HS-27A (cell line): Measurements from ENCODE around the gene DDX31.
"Not testable (repeated sequence)": the region's sequence is repeated elsewhere in the genome, so short reads cannot be mapped to it uniquely, and the experiment has no call there.

Source experiments
- DNase-seq: peaks from one replicate; pipeline ENCODE4 v3.0.0-alpha.2; 2012; ENCODE audit warnings: low read depth, missing footprints

DDX31 gene

GRCh38 chr9:132577119-132577518 is 92.7 kb downstream of the DDX31 start:
- no peak for DNase-seq

- DNase-seq: no peak
Observed at GRCh38 chr9:132575811-132576210, 94.0 kb downstream of the DDX31 start.

- DNase-seq: peak; percentile 15
Observed at GRCh38 chr9:132575005-132575609, 94.7 kb downstream of the DDX31 start.

- DNase-seq: no peak
Observed at GRCh38 chr9:132572921-132573320, 96.9 kb downstream of the DDX31 start.

GRCh38 chr9:132571806-132572600 is 97.8 kb downstream of the DDX31 start:
- no peak for DNase-seq

- not testable (repeated sequence) for DNase-seq
Observed at GRCh38 chr9:132568787-132569186, 101.0 kb downstream of the DDX31 start.

- DNase-seq: no peak
Observed at GRCh38 chr9:132564526-132564925, 105.3 kb downstream of the DDX31 start.

GRCh38 chr9:132562306-132562573 is 107.5 kb downstream of the DDX31 start:
- DNase-seq: no peak

- no peak for DNase-seq
Observed at GRCh38 chr9:132560616-132561202, 109.1 kb downstream of the DDX31 start.

- no peak for DNase-seq
Observed at GRCh38 chr9:132559711-132560110, 110.1 kb downstream of the DDX31 start.

GRCh38 chr9:132557159-132557558 is 112.6 kb downstream of the DDX31 start:
- no peak for DNase-seq

GRCh38 chr9:132556714-132557113 is 113.1 kb downstream of the DDX31 start:
- no peak for DNase-seq

GRCh38 chr9:132556235-132556634 is 113.5 kb downstream of the DDX31 start:
- no peak for DNase-seq

GRCh38 chr9:132555528-132555927 is 114.3 kb downstream of the DDX31 start:
- DNase-seq: no peak

GRCh38 chr9:132554755-132555154 is 115.0 kb downstream of the DDX31 start:
- DNase-seq: no peak

- DNase-seq: no peak
Observed at GRCh38 chr9:132552041-132552440, 117.7 kb downstream of the DDX31 start.

- no peak for DNase-seq
Observed at GRCh38 chr9:132551556-132551955, 118.2 kb downstream of the DDX31 start.

- no peak for DNase-seq
Observed at GRCh38 chr9:132548751-132549640, 120.8 kb downstream of the DDX31 start.

GRCh38 chr9:132547976-132548730 is 121.6 kb downstream of the DDX31 start:
- DNase-seq: no peak

- no peak for DNase-seq
Observed at GRCh38 chr9:132547436-132547835, 122.3 kb downstream of the DDX31 start.

GRCh38 chr9:132547052-132547431 is 122.7 kb downstream of the DDX31 start:
- no peak for DNase-seq
